GM21825 (cell line): ENCODE data around the gene PRKAA2.

ENCODE experiments used
- ATAC-seq: cut with Tn5 transposase; IDR thresholded peaks from one replicate; pipeline ENCODE4 v1.9.1; 2021; ENCODE audit warnings: mild to moderate bottlenecking, moderate library complexity; ENCODE audit not compliant: unreplicated experiment

PRKAA2 gene

DNA sequence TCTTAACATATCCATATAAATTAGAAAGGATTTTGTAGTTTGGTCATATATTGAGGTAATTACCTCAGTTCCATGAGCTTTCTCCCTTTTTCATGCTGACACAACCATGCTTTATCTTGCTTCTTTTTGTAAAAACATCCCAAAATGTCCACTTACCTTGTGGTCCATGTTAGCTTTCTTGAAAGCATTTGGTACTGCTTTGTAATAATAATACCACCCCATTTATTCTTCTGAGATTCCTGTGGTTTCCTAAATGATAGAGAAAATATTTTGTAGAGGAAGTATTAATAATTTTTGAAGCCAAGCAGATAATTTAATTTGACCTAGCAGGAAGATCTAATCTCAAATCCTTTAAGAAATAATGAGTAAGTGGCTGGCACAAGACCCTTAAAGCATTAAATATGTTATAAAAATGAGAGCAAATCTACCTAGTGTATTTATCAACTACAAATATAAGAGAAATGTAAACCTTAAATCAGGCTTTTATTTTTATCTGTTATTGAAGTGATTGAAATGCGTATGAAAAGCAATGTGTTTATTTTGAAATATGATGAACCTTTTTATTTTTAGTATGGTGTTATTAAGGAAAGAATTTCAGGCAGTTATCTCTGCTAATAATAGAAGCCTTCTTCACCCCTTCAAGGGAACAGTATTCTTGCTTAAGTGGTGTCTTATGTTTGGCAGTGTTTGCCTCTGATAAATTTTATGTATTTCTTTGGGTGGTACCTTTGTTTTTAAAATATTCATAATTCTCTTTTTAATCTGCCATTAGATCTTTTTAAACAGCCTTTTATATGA is 9.2 kb downstream of the PRKAA2 start:
- no peak for ATAC-seq

DNA sequence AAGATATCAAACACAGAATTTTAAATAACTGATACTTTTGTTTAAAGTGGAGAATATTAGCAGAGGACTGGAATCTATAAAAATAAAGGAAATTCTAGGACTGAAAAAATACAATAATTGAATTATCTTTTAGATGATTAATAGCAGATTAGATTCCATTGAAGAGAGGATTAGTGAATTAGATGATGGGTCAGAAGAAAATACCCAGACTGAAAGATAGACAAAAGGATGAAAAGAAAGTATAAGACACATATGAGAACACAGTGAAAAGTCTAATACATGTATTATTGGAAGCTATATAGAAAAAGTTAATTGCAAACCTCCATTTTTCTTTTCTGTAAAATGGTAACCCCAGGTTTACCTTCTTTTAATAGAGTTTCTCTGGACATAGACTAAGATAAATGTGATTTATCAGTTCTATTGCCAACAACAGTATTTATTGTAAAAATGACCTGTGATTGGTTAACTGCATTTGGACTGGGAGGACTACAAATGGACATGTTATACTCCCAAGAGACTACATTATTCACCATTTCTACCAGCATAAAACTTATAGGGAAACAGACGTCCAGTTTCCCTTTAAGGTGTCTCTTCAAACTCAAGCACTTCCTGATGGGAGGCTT is 11.0 kb downstream of the PRKAA2 start:
- no peak for ATAC-seq

DNA sequence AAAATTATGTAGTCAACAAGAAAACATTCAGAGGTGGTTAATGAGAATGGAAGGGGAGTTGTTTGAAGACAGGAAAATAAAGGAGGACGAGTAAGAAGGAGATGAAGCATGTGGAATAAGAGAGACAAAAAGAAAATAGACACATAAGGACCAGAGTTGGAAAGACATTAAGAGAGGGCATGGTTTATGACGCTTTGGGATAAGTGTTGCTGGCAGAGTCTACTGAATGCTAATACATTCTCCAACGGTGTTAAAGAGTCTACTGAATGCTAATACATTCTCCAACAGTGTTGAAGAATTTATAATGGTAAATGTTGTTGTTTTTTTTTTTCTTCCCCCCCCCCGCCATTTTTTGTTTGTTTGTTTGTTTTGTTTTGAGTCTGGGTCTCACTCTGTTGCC is 13.1 kb downstream of the PRKAA2 start:
- no peak for ATAC-seq

DNA sequence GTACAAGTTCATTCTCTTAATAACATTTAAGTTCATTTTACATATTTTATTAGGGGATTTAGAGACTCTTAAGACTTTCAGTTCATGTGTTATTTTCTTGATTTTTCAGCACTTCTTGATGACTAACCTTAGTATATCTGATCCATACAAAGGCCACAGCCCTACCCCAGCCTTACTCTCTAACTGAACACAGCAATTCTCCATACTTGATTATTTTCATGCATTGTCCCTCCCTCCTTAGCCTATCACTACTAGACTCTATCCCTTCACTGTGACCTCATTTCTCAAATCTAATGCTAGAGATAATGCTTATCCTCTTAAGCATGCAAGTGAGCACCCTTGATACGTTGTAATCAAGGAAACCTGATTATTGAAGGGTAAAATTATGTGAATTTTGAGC is 15.2 kb downstream of the PRKAA2 start:
- no peak for ATAC-seq

DNA sequence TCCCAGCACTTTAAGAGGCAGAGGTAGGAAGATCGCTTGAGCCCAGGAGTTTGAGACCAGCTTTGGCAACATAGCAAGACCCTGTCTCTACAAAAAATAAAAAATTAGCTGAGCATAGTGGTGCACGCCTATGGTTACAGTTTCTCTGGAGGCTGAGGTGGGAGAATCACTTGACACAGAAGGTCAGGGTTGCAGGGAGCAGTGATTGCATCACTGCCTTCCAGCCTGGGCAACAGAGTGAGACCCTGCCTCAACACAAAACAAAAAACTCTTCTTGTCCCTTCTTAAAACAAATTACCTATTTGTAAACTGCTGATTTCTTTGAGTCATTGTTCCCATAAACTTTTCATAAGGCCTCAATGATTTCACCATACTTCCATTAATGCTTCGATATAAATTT is 18.7 kb downstream of the PRKAA2 start:
- ATAC-seq: no peak

DNA sequence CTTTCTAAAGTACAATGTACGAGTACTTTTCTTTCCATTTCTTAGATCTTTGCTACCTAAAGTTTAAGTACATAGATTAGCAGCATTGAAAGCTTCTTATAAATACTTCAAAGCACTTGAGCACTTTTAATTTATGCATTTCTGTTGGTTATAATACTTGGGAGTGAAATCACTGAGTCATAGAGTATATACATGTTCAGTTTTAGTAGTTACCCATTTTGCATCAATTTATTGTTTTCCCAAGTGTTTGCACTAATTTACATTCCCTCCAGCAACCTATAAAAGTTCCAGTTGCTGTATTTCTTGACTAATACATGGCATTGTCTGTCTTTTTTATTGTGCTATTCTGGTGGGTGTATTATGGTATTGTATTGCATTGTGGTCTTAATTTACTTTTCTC is 20.3 kb downstream of the PRKAA2 start:
- ATAC-seq: no peak

DNA sequence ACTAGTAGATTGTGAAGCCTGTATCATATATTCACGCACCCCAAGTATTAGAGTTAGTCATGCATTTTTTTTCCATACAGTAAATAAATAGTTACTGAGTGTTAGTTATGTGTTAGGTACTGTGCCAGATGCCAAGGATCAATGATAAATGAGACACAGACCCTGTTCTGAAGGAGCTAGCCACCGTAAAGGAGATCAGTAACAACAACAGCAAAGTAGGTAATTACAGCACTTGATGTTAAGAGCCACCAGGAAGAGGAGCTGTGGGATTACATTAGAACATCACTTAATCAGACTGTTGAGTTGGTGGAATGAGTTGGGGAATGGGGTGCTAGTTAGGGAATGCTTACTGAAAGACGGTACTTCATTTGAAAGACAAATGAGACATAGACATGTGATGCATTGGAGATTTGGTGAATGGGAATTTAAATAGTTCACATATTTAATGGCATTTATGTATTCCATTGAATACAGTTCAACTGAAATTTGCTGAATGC is 21.0 kb downstream of the PRKAA2 start:
- ATAC-seq: no peak

DNA sequence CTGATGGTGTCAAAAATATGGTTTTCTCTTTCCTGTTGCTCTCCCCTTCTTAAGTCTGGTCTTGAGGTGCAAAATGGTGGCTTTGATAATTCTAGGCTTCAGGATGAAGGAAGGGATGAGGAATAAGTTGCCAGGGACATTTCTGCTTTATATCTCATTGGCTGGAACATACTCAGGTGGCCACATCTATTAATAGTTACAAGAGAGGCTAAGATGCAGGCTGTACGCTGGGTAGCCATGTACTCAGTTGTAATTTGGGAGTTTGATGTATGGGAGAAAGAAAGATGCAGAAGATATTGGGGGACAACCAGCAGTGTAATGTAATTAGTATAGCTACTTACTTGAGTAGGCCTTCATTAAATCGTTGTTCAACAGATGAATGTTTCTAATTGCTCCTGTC is 25.2 kb downstream of the PRKAA2 start:
- no peak for ATAC-seq

DNA sequence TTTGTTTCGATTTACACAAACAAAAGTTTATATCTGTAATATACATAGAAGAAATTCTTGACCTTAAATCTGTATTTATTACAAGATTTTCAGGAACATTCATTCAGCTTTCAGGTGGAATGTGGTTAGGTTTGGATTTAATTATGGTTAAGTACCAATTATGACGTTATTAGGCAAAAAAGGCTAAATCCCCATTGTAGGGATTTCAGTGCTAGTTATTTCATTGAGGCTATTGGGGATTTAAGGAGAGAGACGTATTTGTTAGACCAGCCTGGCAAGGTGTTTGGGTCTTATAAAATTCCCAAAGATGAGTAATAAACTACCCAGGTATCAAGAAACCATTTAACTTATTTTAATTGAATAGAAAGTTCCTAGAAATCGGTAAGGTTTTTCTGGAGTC is 26.0 kb downstream of the PRKAA2 start:
- ATAC-seq: no peak

DNA sequence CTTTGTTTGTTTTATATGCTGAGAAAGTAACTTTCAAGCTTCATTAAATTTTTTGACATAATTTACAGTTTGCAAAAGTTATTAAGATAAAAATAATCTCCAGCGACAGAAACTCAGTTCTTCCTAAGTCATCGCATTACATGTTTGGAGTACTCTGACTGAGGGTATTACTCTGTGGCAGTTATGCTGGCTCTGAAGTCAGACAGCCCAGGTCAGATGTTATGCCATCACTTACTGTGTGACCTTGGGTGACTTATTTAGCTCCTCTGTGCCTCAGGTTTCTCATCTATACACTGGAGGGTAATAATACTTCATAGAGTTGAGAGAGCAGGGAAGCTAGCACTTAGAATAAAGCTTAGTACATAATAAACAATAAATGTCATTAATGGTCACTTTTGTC is 26.4 kb downstream of the PRKAA2 start:
- no peak for ATAC-seq

DNA sequence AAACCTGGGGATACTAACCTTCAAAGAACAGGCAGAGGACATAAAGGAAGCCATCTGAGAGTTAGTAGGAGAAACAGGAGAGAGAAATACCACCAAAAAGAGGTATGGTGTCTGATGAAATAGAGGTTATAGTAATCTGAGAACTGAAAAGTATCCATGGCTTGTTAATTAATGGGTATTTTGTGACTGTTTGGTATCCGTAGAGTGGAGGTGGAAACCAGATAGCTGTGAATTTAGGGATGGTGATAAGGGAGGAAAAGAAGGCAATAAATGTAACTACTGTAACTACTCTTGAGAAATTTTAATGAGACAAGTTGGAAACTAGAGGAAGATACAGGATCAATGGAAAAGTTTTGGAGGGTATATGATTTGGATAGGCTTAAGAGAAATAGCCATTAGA is 27.5 kb downstream of the PRKAA2 start:
- no peak for ATAC-seq

DNA sequence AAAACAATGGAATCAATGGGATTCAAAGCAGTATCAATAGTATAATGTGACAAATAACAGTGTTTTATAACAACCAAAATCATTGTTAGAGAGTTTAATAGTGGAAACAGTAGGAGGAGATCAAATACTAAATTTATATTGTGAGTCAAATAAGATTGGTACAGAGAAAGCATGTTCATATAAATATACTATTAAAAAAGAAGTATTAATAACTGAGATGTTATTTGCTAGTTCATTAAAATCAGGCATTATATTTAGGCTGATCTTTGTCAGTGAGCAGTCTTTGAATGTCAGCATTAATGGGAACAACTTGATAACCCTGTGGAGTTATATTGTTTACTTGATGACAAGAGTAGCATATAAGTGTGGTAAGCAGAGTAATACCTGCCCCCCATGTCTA is 30.6 kb downstream of the PRKAA2 start:
- no peak for ATAC-seq

DNA sequence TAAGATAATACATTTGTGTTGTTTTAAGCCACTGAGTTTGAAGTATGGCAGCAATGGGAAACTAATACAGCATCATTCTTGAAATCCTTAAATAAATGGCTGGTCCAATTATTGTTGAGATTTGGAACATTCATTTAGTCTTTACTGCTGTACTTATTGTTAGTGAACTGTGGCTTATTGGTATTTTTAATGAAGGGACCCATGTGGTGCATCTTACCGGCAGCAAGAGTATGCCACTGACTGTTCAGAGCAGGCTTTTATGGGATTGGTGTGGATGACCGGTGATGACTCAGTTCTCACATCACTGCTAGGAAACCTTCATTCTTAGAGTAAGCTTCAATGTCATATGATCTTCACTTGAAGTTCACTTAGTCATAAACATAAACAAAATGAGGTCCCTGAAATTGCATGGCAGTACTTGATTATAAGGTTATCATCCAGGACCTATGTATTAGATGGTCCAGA is 31.5 kb downstream of the PRKAA2 start:
- no peak for ATAC-seq

DNA sequence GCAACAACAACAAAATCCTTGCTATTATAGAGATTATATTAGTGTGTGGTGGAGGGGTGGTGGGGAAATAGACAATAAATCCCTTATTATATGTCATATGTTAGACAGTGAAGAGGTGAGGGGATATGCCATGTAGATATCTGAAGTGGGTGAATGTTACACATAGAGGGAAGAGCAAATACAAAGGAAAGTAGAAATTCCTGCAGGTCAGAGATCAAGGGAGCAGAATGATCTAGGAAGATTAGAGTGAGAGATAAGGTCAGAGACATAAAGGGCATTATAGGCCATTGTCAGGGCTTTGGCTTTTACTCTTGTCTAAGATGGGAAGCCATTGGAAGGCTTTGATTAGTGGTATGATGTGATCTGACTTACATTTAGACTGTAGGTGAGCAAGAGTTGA is 38.5 kb downstream of the PRKAA2 start:
- no peak for ATAC-seq

DNA sequence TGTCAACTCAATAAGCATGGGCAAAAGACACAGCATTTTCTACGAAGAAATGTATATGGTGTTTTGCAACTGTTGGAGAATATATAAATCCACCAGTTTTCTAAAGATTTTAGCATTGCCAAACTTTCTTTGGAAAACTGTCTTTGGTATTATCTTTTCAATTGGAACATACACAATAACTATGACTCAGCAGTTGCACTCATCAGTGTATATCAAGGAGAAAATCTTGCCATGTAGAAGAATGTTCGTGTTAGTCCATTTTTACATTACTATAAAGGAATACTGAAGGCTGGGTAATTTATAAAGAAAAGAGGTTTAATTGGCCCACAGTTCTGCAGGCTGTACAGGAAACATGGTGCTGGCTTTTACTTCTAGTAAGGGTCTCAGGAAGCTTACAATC is 41.1 kb downstream of the PRKAA2 start:
- no peak for ATAC-seq

DNA sequence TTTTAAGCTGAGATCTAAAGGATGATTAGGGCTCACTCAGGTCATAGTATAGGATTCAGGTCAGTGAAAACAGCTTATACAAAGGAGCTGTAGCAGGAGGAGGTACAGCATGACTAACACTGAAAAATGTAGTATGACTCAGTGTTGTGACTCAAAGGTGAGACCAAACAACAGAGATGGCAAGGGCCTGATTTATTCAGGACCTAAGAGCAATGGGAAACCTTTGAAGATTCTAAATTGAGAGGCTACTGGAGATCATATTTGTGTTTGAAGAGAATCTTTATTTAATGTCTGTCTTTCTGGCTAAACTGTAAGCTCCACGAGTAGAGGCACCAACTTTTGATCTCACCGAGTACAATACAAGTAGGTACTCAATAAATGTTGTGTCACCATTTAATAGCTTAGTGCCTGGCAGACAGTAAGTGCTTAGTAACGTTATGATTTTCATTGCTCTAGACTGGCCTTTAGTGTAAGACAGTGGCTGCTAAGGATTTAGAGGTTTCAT is 43.5 kb downstream of the PRKAA2 start:
- peak; percentile 76 for ATAC-seq

DNA sequence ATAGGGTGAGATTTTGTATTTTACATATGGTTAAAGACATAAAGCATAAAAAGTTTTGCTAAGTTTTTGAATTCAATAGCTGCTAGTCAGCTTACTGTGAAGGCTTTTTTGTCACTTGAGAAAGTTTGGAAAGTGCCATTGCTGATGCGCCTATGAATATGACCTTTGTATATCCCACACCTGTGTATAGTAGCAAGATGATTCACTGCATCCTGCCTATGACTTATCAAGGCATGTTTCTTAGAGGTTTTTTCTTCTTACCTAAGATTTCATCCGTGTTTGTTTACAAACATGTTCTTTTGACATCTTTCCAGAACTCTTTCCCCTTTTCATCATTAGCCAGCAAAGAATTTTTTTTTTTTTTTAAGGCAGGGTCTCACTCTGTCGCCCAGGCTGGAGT is 51.5 kb downstream of the PRKAA2 start:
- no peak for ATAC-seq

DNA sequence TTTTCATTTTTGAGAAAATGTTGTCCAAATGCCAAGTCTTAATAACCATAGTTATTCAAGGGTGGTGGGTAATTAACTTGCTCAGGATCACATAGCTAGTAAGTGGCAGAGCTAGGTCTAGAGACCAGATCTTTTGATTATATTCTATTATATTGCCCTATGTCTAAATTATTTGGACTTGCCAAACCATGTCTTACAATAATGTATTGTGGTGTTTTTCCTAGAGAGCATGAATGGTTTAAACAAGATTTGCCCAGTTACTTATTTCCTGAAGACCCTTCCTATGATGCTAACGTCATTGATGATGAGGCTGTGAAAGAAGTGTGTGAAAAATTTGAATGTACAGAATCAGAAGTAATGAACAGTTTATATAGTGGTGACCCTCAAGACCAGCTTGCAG is 58.6 kb downstream of the PRKAA2 start:
- ATAC-seq: no peak

DNA sequence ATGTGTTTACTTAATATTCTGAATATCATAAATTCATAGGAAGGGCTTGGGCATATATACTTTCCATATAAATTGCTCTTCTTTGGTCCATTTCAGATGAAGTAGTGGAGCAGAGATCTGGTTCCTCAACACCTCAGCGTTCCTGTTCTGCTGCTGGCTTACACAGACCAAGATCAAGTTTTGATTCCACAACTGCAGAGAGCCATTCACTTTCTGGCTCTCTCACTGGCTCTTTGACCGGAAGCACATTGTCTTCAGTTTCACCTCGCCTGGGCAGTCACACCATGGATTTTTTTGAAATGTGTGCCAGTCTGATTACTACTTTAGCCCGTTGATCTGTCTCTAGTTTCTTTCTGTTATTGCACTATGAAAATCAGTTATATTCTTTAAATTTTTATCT is 62.3 kb downstream of the PRKAA2 start:
- ATAC-seq: no peak

DNA sequence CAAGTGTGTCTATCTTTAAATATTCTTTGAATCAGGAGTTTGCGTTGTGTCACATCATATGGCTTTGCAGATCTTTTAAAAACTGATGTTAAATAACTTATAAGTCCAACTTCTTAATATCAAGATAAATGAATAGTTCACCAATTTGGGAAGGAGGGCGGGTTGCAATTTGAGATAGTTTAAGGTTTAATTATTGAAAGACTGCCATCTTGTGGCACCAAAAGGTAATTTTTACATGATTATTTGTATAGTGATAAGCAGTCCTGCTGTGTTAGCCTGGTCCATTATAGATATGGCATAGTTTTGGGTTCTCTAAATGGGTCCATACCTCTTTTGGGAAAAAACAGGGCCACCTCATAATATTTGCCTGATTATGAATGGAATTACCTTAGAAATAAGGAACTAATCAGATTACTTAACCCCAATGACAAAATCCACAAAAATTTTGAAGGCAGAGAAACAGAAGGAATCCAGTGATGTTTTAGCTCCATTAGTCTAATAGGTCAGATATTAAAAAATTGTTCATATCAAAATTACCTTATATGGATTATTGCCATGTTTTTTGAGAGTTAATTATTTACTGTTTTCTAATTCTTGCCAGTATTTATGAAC is 64.3 kb downstream of the PRKAA2 start:
- no peak for ATAC-seq

DNA sequence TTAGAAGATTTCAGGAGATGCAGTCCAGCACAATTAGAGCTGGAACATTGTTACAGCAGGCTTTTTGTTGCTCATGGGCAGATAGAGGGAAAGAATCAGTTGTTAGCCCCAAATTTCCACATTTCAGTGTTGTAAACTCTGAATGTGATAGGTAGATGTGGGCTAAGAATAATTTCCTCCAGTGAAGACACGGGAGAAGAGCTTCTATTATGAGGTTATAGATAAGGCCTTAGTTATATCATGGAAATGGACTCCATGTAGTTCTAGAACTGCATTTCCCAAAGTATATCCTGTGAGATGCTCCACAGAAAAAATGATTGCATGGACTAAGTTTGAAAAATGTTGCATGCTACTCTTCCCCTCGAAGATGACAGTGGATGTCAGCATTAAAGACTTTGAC is 64.9 kb downstream of the PRKAA2 start:
- no peak for ATAC-seq

DNA sequence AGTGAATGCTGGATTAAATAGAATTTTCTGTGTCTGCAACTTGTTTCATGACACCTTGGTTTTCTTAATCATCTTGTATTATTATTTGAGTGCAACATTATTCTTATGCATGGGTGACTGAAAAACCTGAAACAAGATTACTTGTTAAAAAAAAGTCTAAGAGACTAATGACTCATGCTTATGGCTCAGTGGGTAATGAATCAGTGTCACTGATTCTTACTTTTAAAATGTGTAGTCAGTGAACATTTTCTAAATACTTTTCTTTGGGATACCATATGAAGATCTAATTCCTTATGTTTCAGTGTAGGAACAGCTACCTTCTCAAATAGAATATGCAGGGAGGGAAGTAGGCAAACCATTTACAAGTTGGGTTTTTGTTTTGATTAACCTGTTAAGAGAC is 65.5 kb downstream of the PRKAA2 start:
- ATAC-seq: no peak
